T-cell (primary cell): ENCODE data around the gene KCNQ5. TPM values are rescaled to one million over a fixed set of nuclear protein-coding genes. Genes with fewer than 3 reads are reported as not detected.

Experiments used
- ATAC-seq, 4 experiments: fragments of 200-7000 bp in 3 of 4; fragments of 150-1000 bp in 1 of 4; cut with Tn5 transposase; replicated peaks in 1 of 4; 1 replicate in 3 of 4; 2 replicates in 1 of 4; pipeline ENCODE4 v1.10.0; 2021; ENCODE audit warnings: moderate library complexity in 3 of 4, mild to moderate bottlenecking in 2 of 4, moderate number of reproducible peaks in 1 of 4
- CTCF ChIA-PET, 2 donors: fragments of 300-600 bp; sonication (Branson Sonifier 250); formaldehyde crosslinking; loops; one replicate each; lab custom pipeline; 2022; ENCODE audit warnings: antibody characterized with exemption in 2 of 2; lab: Charles Lee
- POLR2A ChIA-PET, 2 donors: fragments of 300-600 bp; sonication (Branson Sonifier 250); formaldehyde crosslinking; loops; one replicate each; lab custom pipeline; 2022; ENCODE audit warnings: antibody characterized with exemption in 2 of 2; lab: Charles Lee
- DNase-seq, 35 experiments: peaks; one replicate each; pipeline versions ENCODE4 v3.0.0 to v3.0.0-alpha.2; 2013 to 2023
- H3K27ac ChIP-seq: one replicate; pipeline ENCODE4 v1.5.1; 2013; ENCODE audit warnings: low read length
- H3K27me3 ChIP-seq, 2 experiments: replicated peaks in 1 of 2; 1 replicate in 1 of 2; 2 replicates in 1 of 2; pipeline versions ENCODE4 v1.6.1 to v1.7.0; 2013; ENCODE audit warnings: low read length in 1 of 2, mixed read lengths in 1 of 2; ENCODE audit not compliant: control insufficient read depth in 2 of 2, insufficient read depth in 2 of 2; ENCODE audit errors: extremely low read depth in 1 of 2
- H3K36me3 ChIP-seq, 2 donors: 1 replicate in 1 of 2; 2 replicates in 1 of 2; pipeline versions ENCODE4 v1.6.1 to v1.7.0; 2013; ENCODE audit warnings: low read length in 1 of 2; ENCODE audit not compliant: control insufficient read depth in 2 of 2, insufficient read depth in 1 of 2; ENCODE audit errors: extremely low read depth in 1 of 2
- H3K4me1 ChIP-seq, 2 experiments: 1 replicate in 1 of 2; 2 replicates in 1 of 2; pipeline versions ENCODE4 v1.6.1 to v1.7.0; 2013; ENCODE audit warnings: low read length in 2 of 2, mixed read lengths in 1 of 2; ENCODE audit not compliant: insufficient read depth in 2 of 2, control insufficient read depth in 1 of 2; ENCODE audit errors: extremely low read depth in 1 of 2
- H3K4me3 ChIP-seq, 2 donors: 1 replicate in 1 of 2; 2 replicates in 1 of 2; pipeline versions ENCODE4 v1.5.1 to v1.7.0; 2013; ENCODE audit warnings: mild to moderate bottlenecking in 2 of 2, low read length in 1 of 2, moderate library complexity in 1 of 2; ENCODE audit not compliant: control insufficient read depth in 1 of 2; ENCODE audit errors: extremely low read depth in 1 of 2
- H3K9me3 ChIP-seq: 2 replicates; pipeline ENCODE4 v1.7.0; 2013
- H3K27ac Mint-ChIP-seq, 2 donors: one replicate each; pipeline ENCODE4 v1.8.0; 2020 to 2021; ENCODE audit warnings: mild to moderate bottlenecking in 2 of 2, mixed read lengths in 2 of 2
- H3K27me3 Mint-ChIP-seq, 2 donors: one replicate each; pipeline ENCODE4 v1.8.0; 2021 to 2022; ENCODE audit warnings: mixed read lengths in 2 of 2
- H3K36me3 Mint-ChIP-seq: one replicate; pipeline ENCODE4 v1.8.0; 2021; ENCODE audit warnings: mixed read lengths
- H3K4me1 Mint-ChIP-seq, 3 donors: one replicate each; pipeline ENCODE4 v1.8.0; 2020 to 2022; ENCODE audit warnings: mixed read lengths in 3 of 3, mild to moderate bottlenecking in 1 of 3
- H3K4me3 Mint-ChIP-seq, 3 donors: one replicate each; pipeline ENCODE4 v1.8.0; 2020 to 2022; ENCODE audit warnings: mild to moderate bottlenecking in 3 of 3, mixed read lengths in 3 of 3, moderate library complexity in 3 of 3
- H3K9me3 Mint-ChIP-seq, 3 donors: one replicate each; pipeline ENCODE4 v1.8.0; 2020 to 2022; ENCODE audit warnings: mixed read lengths in 3 of 3
- WGBS: methylation state at CpG from one replicate; pipeline ENCODE4 v1.1.5; 2013; ENCODE audit warnings: missing lambda C conversion rate; ENCODE audit not compliant: insufficient coverage; 5-methylcytosine and 5-hydroxymethylcytosine counted together
- total RNA-seq, 35 experiments: library from RNA in 6 of 35; stranded (reverse) in 6 of 35; fragments of 120-200 nt in 1 of 35; gene quantifications; one replicate each; pipeline versions ENCODE4 v1.2.1 to v1.2.4 and lab custom pipeline; 2013 to 2026

KCNQ5 gene
- total RNA-seq, 5 donors from 2014 or later (not counting 1 experiment from before 2014, with no cell fraction given), result 3.5 to 5.3 (median 4.3) TPM

DNA sequence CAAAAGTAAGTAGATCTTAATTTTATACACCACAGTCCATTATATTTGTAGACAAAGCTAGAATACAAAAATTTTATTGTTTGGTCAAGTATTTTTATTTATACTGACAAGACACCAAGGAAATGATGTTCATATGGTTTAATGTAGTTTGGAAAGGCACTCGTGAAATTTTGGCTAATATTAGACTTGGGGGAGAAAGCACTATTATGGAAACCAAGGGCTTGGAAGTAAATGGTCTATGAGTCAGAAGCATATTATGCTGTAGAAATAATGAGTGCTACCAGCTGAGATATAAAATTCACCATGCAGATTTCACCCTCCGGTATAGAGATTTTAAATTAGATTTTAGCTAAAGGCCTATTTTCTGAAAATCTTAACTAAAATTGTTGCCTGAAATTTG lies 233.6 kb downstream of the KCNQ5 start:
- H3K27ac ChIP-seq, result no peak overlapping the region
- POLR2A ChIA-PET, result no interaction called here
- no peaks in the 10 kb centered on the region for H3K27me3 ChIP-seq
- H3K27ac Mint-ChIP-seq, result no peak overlapping the region
- no peaks in the 10 kb centered on the region for H3K36me3 Mint-ChIP-seq
- no CpG with 5 or more reads among the region's 2 CpGs for WGBS
- no peak overlapping the region for H3K4me3 Mint-ChIP-seq
- no peaks in the 10 kb centered on the region for H3K4me1 Mint-ChIP-seq
- CTCF ChIA-PET, result no interaction called here
- H3K9me3 Mint-ChIP-seq, result no peaks in the 10 kb centered on the region
- DNase-seq, result no peak
- no peak overlapping the region for H3K4me3 ChIP-seq
- no peaks in the 10 kb centered on the region for H3K9me3 ChIP-seq
- no peaks in the 10 kb centered on the region for H3K36me3 ChIP-seq
- no peaks in the 10 kb centered on the region for H3K27me3 Mint-ChIP-seq
- ATAC-seq, result no peak
- H3K4me1 ChIP-seq, result no peaks in the 10 kb centered on the region

DNA sequence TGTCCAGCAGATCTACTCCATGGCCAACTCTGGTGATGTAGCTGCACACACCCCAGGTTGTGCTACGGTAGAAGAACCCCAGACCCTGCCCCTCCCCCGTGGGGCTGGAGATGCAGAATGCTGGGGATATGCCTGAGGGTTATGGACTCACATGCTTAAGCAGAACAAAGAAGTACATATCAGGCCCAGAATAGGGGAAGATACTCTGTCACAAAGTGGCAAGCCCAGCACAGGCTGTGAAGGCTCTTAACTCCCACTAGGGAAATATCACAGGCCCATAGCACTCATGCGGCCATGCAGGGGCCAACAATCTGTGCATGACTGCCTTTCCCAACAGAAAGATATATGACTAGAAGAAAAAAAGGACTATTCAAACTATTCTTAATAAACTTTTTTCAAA lies 234.9 kb downstream of the KCNQ5 start:
- no peaks in the 10 kb centered on the region for H3K4me1 ChIP-seq
- no peaks in the 10 kb centered on the region for H3K9me3 Mint-ChIP-seq
- H3K27me3 ChIP-seq, result no peaks in the 10 kb centered on the region
- no peak for DNase-seq
- ATAC-seq, result no peak
- H3K4me3 Mint-ChIP-seq, result no peak overlapping the region
- H3K27me3 Mint-ChIP-seq, result no peaks in the 10 kb centered on the region
- H3K4me1 Mint-ChIP-seq, result peaks cover 0 to 1% (median 0%) of the 10 kb centered on the region in 3 donors
- H3K36me3 Mint-ChIP-seq, result no peaks in the 10 kb centered on the region
- H3K36me3 ChIP-seq, result no peaks in the 10 kb centered on the region
- no peak overlapping the region for H3K27ac Mint-ChIP-seq
- ChIA-PET CTCF (no interaction called here), POLR2A (no interaction called here)
- H3K27ac ChIP-seq, result no peak overlapping the region
- no peaks in the 10 kb centered on the region for H3K9me3 ChIP-seq
- no peak overlapping the region for H3K4me3 ChIP-seq
- no CpG with 5 or more reads among the region's 3 CpGs for WGBS

DNA sequence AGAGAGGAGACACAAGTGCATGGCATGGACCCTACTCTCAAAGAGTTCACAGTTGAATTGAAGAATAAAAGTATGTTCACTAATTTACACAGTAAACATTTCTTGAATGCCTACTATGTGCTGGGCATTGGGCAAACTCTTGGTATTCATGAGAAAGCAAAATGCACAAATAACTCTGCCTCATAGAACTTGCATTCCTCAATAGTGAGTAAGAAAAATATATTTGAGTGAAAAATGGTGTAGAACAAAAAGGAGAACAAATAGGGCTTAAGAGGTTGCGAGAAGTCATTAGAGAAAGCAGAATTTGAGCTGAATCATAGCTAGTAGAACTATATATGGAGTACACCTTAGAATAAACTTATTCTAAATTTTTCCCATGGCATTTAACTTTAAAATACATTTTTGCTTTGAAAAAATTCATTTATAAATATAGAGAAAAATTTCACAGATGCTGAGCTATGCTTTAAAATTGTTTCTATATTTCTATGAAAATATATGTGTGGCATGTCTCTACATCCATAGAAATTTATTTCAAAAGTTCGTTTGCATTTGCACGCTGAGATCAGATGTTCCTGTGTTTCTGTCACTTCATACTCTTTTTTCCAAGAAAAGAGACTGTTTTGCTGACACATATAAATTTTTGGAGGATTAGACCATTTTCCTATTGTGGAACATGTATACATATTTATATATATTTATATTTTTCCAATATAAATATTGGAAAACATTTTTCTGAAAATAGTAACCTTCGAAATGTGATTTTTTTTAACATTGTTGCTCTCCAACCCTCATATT lies 236.1 kb downstream of the KCNQ5 start:
- no peaks in the 10 kb centered on the region for H3K27me3 Mint-ChIP-seq
- ChIA-PET POLR2A (no interaction called here), CTCF (no interaction called here)
- Histone ChIP-seq H3K27ac (no peak overlapping the region), H3K36me3 (no peaks in the 10 kb centered on the region), H3K4me1 (no peaks in the 10 kb centered on the region), H3K9me3 (no peaks in the 10 kb centered on the region), H3K4me3 (no peak overlapping the region), H3K27me3 (no peaks in the 10 kb centered on the region)
- ATAC-seq (no peak), DNase-seq (no peak)
- no CpG with 5 or more reads among the region's 4 CpGs for WGBS
- no peak overlapping the region for H3K27ac Mint-ChIP-seq
- H3K36me3 Mint-ChIP-seq, result no peaks in the 10 kb centered on the region
- H3K4me1 Mint-ChIP-seq, result peaks cover 0 to 2% (median 0%) of the 10 kb centered on the region in 3 donors
- H3K4me3 Mint-ChIP-seq, result no peak overlapping the region
- no peaks in the 10 kb centered on the region for H3K9me3 Mint-ChIP-seq

DNA sequence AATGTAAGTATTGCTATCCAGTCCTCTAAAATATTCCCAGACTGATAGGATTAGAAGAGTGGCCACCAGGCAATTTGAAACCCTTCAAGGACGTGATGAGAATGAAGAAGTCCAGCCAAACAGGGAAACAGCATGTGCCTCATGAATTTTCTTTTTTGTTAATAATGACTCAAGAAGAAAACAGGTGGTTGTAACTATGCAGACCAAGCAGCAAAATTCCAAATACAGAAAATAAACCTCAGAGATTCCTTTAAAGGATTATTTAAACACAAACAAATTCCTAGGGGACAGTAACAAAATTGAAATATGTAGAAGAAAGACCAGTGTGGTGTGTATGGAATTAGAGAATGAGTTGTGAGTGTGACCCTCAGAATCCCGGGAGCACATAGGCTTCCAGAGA lies 239.2 kb downstream of the KCNQ5 start:
- no peak overlapping the region for H3K27ac Mint-ChIP-seq
- ATAC-seq (no peak), DNase-seq (no peak)
- no peak overlapping the region for H3K27ac ChIP-seq
- H3K9me3 Mint-ChIP-seq, result no peaks in the 10 kb centered on the region
- H3K27me3 ChIP-seq, result no peaks in the 10 kb centered on the region
- no CpG with 5 or more reads among the region's 2 CpGs for WGBS
- no peak overlapping the region for H3K4me3 Mint-ChIP-seq
- peaks cover 4% of the 10 kb centered on the region for H3K36me3 Mint-ChIP-seq
- ChIA-PET CTCF (no interaction called here), POLR2A (no interaction called here)
- H3K36me3 ChIP-seq, result no peaks in the 10 kb centered on the region
- no peaks in the 10 kb centered on the region for H3K9me3 ChIP-seq
- H3K4me1 ChIP-seq, result no peaks in the 10 kb centered on the region
- no peak overlapping the region for H3K4me3 ChIP-seq
- peaks cover 0 to 2% (median 0%) of the 10 kb centered on the region in 3 donors for H3K4me1 Mint-ChIP-seq
- H3K27me3 Mint-ChIP-seq, result no peaks in the 10 kb centered on the region

DNA sequence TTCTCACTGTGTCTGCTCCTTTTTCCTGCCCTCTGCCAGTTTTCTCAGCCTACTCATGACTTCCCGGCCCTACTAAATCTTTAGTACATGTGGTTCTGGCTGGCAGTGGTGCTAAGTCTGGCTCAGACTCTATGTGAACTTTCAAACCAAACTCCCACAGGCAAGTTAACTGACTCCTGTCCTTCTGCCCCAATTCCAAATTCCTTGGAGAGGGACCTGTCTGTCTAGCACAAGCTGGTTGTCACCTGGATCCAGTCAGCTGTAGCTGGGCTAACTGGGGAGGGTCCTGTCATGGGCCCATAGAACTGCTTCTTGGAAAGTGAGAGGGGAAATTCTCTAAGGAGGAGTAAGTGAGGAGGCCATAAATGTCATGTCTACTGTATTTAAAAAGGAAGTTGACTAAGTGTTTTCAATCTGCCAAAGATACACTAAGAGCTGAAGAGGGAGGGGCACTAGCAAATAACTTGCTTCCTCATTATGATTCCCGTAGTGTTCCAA lies 240.1 kb downstream of the KCNQ5 start:
- ChIA-PET POLR2A (no interaction called here), CTCF (no interaction called here)
- H3K4me1 Mint-ChIP-seq, result peaks cover 0 to 2% (median 0%) of the 10 kb centered on the region in 3 donors
- no peaks in the 10 kb centered on the region for H3K27me3 Mint-ChIP-seq
- no peak for DNase-seq
- H3K36me3 Mint-ChIP-seq, result peaks cover 4% of the 10 kb centered on the region
- Histone ChIP-seq H3K27ac (no peak overlapping the region), H3K36me3 (no peaks in the 10 kb centered on the region), H3K9me3 (no peaks in the 10 kb centered on the region), H3K4me3 (no peak overlapping the region), H3K4me1 (no peaks in the 10 kb centered on the region), H3K27me3 (no peaks in the 10 kb centered on the region)
- no peaks in the 10 kb centered on the region for H3K9me3 Mint-ChIP-seq
- no peak for ATAC-seq
- no peak overlapping the region for H3K4me3 Mint-ChIP-seq
- no CpG with 5 or more reads among the region's 2 CpGs for WGBS
- H3K27ac Mint-ChIP-seq, result no peak overlapping the region

DNA sequence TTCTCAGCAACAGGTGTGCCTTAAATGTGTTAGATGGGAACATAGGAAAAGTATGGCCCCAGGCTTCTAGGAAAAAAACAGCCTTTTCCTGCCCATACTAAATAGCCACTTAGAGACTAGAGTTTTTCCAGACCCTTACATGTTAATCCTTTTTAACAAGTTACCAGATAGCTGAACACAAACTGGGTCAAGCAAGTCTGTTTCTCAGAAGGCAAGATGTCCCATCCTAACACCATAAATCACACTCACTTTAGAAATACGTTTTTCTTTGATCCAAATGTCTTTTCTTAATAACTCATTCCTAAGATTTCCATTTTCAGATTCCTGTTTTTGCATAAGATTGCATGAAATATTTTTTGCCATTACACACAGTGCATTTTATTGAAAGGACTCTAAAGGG lies 241.3 kb downstream of the KCNQ5 start:
- H3K27ac ChIP-seq, result no peak overlapping the region
- H3K4me1 Mint-ChIP-seq, result peaks cover 0 to 2% (median 0%) of the 10 kb centered on the region in 3 donors
- no peaks in the 10 kb centered on the region for H3K36me3 ChIP-seq
- no peak for DNase-seq
- ChIA-PET POLR2A (no interaction called here), CTCF (no interaction called here)
- no peaks in the 10 kb centered on the region for H3K9me3 ChIP-seq
- 50% methylated on average over 1 of the region's 1 CpG for WGBS
- H3K36me3 Mint-ChIP-seq, result peaks cover 4% of the 10 kb centered on the region
- no peak overlapping the region for H3K4me3 ChIP-seq
- ATAC-seq, result no peak
- H3K4me3 Mint-ChIP-seq, result no peak overlapping the region
- H3K9me3 Mint-ChIP-seq, result no peaks in the 10 kb centered on the region
- no peaks in the 10 kb centered on the region for H3K4me1 ChIP-seq
- H3K27ac Mint-ChIP-seq, result no peak overlapping the region
- H3K27me3 ChIP-seq, result no peaks in the 10 kb centered on the region
- no peaks in the 10 kb centered on the region for H3K27me3 Mint-ChIP-seq
